SH-SY5Y (cell line): ENCODE data around the gene KCNJ10.

Source experiments
- GATA2 ChIP-seq: IDR thresholded peaks from 2 replicates; pipeline ENCODE4 v1.6.1; 2011; ENCODE audit warnings: mild to moderate bottlenecking, low read depth, low read length
- GATA3 ChIP-seq: IDR thresholded peaks from 2 replicates; pipeline ENCODE4 v1.6.1; 2011; ENCODE audit warnings: low read depth, mild to moderate bottlenecking, low read length, moderate library complexity

DNA sequence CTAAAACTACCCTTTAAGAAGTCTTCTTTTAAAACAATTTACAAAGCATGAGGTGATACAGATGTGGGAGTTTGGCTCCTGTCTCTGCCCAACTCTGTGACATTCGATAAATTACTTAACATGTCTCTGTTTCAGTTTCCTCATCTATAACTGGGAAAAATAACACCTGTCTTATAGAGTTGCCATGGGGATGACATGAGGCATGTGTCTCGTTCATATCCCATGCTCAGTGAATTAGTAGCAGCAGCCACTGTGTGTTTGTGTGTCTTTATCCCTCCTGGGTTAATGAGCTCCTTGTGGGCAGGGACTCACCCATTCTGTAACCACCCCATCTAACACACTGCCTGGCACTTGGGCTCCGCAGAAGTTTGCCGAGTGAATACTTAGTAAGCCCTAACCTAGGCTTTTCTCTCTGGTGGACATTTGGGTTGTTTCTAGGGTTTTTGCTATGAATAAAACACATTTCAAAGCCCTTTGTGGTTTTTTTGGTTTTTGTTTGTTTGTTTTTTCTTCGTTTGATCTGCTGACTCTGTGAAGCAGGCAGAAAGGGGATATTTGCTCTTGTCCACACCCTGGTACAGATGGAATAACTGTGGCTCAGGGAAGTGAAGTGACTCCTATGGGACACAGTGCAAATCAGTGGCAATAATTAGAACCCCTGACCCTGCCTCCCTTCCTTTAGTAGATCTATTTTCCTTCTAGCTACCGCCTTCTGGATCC lies 10.6 kb upstream of the KCNJ10 start:
- TF ChIP-seq GATA2 = no peak
- TF ChIP-seq GATA3 = no peak
